GM21723 (cell line): Measurements from ENCODE around the gene MTMR12.
A peak's percentile ranks its signal among the peaks of the same experiment; 100 is the strongest.
"Not testable (repeated sequence)": the region's sequence is repeated elsewhere in the genome, so short reads cannot be mapped to it uniquely, and the experiment has no call there.

Source experiments
- ATAC-seq: cut with Tn5 transposase; IDR thresholded peaks from one replicate; pipeline ENCODE4 v1.9.1; 2021; ENCODE audit warnings: mild to moderate bottlenecking, moderate library complexity; ENCODE audit not compliant: unreplicated experiment

MTMR12 gene

DNA sequence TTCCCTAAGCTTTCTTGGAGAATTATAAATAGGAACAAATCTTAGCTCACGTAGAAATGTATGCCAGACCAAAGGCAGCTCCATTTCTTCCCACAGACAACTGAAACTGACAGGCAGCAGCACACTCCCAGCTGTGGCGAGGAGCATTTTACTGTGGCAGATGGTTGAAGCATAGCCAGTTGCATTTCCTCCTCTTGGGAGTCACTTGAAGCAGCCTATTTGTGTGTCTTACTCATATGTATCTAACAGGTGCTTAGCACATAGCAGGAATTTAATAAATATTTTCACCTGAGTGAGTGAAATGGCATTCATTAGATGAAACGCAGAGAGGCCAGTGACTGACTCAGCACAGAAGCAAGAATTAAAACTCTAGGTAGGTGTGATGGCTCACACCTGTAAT, 12.3 kb upstream of the MTMR12 start:
- peak; percentile 71 for ATAC-seq

DNA sequence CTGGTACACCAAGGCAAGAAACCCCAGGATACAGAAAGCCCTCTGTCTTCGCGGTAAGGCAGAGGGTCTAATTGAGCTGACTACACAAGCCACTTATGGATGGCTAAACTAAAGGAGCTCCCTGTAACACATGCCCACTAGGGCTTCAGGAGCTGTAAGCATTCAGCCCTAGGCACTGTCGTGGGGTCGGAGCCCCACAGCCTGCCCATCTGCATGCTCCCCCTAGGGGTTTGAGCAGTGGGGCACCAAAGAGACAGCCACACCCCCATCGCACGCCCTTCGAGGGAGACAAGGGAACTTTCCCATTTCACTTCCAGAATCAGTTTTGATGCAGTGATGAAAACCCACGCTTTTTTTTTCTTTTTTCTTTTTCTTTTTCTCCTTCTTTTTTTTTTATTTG, 11.0 kb upstream of the MTMR12 start:
- ATAC-seq, result no peak

DNA sequence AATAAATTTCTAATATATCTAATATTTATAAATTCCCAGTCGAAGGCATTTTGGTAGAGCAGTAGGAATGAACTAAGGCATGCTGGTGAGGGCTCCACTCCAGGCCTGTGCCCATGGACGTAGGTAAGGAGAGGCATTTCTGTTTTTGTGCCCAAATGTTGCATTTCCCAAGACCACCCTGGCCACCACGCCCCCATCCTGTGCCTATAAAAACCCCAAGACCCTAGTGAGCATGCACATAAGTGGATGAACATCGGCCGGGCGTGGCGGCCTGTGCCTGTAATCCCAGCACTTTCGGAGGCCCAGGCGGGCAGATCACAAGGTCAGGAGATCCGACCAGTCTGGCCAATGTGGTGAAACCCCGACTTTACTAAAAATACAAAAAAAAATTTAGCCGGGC, 10.1 kb upstream of the MTMR12 start:
- ATAC-seq, result no peak

DNA sequence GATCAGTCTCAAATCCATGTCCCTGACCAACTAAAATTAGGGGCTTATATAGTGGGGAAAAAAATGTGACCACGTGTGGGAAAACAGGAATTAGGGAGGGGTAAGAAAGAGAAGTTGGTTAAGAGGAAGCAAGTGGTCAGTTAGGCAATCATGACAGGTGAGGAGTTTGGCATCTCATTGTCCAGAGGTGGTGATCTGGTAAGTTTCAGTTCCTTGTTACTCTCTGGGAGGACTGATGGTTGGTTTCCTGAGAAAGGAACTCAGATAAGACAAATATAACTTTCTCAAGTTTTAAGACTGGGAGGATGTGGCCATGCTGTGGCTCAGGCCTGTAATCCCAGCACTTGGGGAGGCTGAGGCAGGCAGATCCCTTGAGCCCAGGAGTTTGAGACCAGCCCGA, 9.0 kb upstream of the MTMR12 start:
- ATAC-seq, result not testable (repeated sequence)

DNA sequence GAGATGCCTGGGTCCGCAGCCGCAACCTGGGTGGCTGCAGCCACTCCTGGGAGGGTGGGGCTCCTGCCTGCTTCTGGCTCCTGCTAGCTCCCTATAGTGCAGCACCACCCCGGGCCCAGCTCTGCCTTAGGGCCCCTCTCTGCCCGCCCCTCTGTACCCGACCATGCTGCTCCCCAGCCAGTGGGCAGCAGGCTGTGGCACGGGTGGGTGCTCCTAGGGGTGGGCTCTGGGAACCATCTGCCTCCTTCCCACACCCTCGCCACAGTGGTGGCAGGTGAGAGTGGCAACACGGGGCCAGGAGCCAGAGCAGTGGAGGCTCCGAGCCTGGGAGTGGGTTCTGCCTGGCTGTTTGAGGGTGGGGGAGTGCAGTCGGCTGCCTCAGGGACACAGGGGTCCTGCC, 7.8 kb upstream of the MTMR12 start:
- ATAC-seq, result no peak

DNA sequence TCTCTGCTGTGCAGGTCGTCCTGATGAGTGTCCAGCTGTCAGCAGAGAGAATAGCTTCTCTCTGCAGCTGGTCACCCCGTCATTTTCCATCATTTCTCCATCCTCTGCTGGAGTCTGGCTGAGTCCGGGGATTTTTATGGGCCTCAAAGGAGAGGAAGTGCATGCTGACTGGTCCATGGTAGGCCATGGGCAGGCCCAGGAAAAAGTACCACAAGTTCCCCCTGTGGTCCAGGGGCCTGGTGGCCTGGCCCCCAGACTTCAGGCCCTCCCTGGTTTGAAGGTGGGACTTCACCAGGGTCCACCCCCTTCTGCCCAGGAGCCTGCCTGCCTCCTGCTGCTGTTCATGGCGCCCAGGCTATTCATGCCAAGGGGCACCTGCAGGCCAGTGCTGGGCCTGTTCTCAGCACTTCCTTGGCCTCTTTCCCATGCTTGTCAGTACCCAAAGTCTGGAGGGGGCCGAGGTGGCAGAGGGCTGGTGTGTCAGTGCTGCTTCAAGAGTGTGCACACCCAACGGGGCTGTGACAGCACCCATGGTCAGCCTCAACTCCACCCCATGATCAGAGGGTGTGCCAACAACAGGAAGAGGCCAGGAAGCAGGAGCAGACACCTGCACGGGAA, 7.3 kb upstream of the MTMR12 start:
- ATAC-seq, result no peak

DNA sequence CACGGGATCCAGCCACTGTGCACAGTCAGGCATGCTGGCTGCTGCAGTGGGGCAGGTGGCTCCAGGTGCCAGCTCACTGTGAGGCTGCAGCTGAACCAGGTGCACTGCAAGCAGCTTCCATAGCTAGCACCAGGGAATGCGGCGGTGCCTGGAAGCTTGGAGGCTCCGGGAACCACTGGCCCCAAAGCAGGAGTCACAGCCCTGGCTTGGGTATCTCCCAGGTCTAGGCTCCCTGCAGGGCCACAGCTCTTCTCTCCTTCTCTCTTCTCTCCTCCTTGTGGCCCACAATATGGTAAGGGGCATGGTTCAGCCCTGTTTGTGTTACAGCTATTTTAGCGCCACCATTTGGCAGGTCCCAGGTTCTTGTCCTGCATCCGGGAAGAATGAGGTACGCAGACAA, 6.7 kb upstream of the MTMR12 start:
- no peak for ATAC-seq

DNA sequence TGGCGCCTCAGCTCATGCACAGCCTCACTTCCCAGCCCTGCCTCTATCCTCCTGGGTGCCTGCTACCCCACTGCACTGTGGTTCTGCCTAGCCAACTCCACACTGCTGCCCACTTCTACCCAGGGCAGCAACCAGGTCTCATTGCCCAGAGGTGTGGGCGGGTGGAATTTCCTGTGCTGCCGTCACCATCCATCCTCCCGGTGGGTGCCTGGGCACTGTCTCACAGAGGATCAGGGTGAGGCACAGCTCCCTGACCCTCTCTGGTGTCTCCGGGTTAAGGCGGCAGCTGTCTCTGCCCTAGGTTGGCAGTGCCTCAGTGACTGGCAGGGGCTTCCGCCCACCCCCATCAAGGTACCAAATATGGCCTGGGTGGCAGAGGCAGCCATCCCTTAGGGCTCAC, 4.3 kb upstream of the MTMR12 start:
- no peak for ATAC-seq

DNA sequence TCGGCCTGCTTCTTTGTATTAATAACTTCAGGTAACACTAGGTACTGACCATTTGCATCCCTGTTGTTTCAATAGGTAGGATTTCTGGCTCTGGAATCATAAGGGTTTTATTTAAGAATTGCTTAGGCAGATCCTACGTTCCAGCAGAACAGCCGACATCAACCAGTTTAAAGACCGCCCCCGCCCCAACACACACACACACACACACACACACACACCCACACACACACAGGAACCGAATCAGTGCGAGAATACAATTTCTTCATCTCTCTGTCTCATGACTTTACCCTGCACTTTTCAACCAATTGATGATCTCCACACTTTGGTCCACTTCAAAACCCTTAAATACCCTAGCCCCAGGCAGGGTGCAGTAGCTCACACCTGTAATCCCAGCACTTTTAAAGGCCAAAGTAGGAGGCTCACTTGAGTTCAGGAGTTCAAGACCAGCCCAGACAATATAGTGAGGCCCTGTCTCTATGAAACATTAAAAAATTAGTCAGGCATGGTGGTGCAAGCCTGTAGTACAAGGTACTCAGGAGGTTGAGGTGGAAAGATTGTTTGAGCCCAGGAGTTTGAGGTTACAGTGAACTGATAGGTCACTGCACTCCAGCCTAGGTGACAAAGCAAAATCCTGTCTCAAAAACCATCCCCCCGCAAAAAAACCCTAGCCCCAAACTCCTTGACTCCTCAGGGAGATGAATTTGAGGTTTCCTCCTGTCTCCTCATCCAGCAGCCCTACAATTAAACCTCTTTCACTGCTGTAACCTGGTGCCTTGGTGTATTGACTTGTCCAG, 2.7 kb upstream of the MTMR12 start:
- no peak for ATAC-seq

DNA sequence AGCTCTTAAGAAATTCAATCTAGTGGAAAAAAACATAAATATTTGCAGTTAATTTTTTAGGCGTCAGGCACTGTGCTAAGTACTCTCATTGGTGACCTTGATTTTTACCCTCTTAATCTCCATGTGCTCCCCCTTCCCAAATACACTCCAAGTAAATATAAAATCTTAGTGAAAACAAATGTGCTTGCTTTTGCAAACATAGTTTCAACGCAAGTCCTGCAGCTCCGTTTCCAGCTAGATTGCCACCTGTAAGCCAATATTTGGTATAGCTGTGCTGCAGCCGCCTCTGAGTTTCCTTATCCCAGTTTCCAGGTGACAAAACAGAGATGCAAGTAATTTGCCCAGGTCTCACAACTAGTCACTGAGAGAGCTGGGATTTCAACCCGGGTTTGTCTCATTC, 1.9 kb upstream of the MTMR12 start:
- no peak for ATAC-seq

DNA sequence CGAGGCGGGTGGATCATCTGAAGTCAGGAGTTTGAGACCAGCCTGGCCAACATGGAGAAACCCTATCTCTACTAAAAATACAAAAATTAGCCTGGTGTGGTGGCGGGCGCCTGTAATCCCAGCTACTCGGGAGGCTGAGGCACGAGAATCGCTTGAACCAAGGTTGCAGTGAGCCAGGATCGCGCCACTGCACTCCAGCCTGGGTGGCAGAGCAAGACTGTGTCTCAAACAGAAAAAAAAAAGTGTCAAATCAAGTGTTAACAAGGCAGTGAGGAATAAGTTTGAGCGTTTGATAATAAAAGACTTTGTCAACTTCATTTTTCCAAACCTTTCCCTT, 1.4 kb upstream of the MTMR12 start:
- not testable (repeated sequence) for ATAC-seq

DNA sequence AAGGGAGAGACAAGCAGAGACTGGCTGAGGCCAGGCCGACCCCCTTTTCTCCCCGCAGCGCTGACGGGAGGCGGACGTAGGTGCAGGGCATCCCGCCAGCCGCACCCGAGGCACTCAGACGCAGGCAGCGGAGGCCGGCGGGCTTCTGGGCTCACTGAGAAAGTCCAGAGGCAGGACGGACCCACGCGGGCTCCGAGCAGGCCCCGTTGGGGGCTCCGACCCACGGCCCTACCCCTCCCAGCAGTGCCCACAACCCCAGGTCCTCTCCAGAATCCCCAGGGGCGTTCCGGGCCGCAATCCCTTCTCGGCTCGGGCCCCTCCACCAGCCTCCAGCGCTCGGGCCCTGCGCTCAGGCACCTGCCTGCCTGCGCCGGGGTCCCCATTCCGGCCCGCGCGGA, 543 bp downstream of the MTMR12 start:
- ATAC-seq, result peak; percentile 35

DNA sequence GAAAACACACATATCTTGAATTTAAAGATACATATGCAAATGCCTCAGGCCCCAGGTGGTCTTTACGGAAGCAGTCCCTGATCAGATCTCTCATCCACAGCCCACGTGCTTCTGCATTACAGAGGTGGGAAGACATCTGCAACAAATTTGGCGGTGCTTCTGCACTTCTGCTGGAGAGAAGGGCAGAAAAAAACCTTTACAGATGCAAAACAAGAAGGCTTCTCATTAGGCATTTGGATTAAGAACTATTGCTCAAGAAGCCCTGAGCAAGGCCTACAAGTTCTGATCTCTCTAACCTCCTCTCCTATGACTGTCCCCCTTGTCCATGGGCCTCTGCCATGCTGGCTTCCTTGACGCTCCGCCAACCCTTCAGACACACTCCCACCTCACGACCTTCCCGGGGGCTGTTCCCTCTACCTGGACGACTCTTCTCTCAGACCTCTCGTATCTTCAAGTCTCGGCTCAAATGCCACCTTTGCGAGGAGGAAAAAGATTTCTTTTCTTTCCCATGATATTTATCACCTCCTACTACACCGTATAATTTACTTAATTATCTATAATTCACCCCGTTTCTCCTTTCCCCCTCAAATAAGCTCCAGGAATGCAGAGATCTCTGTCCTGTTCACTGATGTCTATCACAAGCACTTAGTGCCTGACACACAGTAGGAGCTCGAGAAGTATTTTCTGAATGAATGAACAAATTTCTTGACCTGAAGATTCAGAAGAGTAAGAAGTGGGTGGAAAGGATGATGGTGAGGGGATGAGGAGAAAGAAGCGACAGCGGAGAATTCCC, 1.1 kb downstream of the MTMR12 start:
- ATAC-seq, result no peak

DNA sequence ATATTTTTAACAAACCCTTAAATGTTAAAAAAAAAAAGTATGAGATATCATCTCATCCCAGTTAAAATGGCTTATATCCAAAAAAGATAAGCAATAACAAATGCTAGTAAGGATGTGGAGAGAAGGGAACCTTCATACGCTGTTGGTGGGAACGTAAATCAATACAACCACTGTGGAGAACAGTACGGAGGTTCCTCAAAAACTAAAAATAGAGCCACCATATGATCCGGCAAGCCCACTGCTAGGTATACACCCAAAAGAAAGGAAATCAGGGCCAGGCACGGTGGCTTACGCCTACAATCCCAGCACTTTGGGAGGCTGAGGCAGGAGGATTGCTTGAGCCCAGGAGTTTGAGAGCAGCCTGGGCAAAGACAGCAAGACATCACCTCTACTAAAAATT, 3.0 kb downstream of the MTMR12 start:
- ATAC-seq, result no peak

DNA sequence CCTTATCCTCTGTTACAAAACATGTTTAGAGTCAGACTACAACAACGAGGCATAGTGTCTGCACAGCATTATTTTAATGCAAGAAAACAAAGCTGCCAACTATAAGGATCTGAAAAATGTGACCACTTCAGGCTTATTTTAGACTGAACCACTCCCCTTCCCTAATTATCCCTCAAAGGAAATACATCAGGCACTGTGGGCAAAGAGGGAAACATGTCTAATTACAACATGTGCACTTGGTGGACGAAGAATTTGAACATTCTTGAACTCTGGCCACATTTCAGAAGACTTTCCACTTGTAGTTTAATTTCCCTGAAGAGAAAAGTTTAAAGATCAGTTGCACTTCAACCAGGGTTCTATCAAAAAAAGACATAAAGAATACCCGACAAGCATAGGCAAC, 3.8 kb downstream of the MTMR12 start:
- no peak for ATAC-seq

DNA sequence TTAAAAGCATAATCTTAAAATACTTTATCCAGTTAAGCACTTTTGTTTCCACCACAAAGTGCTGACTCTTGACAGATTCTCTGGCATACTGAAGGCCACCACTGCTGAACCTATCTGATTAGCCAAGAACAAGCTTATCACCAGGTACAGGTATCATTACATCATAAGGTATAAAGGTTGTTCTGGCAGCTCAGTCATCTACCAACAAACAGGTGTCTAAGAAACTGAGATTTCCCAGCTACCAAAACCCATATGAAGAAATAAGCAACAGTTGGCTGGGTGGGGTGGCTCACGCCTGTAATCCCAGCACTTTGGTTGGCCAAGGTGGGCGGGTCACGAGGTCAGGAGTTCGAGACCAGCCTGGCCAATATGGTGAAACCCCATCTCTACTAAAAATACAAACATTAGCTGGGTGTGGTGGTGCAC, 5.0 kb downstream of the MTMR12 start:
- no peak for ATAC-seq

DNA sequence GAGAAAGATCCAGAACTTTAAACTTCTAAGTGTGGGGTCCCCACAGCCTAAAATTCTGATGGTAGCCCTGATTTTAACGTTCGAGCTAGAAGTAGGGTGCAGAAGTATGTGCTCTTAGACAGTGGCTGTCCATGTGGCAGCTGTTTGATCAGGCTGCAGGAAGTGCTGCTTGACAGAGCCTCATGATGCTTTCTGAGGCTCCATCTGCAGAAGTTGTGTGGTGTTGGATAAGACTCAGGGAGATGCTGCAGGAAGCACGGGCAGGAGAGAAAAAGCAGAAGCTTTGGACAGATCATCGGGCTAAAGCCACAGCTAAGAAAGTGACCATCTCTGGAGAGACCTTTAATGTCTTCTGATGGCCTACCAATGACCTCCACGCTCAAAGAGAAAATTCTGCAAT, 8.1 kb downstream of the MTMR12 start:
- no peak for ATAC-seq

DNA sequence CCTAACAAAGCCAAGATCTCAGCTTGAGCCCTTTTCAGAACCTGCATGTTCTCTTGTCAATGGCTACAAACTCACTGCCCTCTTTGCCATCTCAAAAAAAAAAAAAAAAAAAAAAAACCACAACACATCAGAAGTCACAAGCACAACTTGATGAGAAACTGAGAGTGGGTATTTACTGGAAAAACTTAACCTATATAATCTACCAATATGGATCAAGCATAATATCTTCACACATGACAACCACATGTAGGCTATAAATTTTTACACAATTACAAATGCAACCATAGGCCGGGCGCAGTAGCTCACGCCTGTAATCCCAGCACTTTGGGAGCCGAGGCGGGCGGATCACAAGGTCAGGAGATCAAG, 9.0 kb downstream of the MTMR12 start:
- no peak for ATAC-seq

DNA sequence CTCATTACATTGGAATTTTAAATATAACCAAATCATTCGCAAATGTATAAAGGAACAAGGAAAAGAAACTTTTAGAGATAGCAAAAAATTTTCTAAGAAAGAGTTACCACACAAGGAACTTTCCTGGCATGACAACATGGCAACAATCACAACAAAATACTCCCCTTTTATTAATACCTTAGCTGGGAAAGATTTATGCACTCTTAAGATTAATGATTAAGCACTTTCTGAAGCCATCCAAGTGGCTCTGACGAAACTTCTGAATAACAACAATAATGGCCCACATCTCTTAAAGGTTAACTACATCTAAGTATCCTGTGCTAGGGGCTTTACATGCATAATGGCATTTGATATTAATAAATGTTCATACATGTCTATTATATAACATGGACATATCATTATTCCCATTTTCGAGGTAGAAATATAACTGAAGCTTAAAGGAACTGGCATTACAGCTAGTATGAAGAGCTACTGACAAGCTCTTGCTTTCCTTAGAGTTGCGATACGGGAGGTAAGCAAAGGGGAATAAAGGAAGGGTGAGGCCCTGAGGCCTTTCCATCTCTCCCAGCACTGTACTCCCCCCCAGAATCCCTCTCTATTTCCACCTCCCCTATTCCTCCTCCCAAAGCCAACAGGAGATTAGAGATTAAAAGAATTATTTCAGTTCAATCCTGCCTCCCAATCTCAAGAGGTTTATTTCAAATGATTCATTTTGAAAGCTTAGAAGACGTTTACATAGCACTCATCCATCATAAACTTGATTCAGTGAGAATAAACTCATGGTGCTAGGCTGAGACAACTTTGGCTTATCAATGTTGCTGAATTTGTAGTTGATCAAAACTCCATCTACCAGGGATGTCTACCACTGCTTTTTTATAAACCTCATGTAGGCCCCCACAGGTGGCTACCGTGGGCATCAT, 9.6 kb downstream of the MTMR12 start:
- ATAC-seq, result no peak

DNA sequence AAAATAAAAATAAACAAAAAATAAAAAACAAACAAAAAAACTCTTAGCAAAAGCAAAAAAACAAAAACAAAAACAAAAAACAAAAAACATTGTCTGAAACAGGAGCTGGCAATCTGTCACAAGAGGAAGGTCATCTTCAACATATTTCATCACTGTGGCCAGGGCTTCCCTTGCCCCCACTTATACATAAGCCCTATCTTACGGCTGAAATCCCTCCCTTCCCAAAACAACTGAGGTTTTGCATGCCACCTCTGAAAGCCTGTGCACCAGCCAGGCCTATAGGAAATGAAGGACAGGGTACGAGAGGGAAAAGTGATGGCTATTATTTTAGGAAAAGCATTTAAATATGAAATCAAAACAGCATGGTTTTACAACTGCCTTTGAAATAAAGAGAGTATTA, 10.8 kb downstream of the MTMR12 start:
- ATAC-seq, result no peak

DNA sequence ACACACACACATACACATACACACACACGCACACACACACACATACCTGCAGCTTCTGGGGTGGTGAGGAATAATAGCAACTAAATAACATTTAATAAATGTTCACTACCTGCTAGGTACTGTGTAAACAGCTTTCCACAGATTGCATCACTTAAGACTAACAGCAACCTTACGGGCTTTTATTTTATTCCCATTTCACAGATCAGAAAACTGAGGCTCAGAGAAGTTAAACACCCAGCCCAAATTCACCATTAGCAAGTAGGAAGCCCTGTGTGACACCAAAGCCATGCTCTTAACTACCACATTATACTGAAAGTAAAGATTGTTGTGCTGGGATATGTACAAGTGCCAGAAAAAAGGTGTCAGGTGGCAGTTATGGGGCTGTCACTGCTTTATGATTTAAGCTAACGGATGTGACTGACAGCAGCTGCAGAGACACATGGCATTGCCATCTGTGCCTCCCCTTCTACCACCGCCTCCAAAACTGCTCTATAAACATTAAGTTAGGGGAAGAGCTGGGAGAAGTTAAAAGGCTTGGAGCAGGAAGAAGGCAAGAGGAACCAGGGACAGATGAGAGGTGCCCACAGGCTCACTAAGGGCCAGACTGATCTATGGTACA, 13.6 kb downstream of the MTMR12 start:
- ATAC-seq, result no peak
